ENCODE results near the gene ABCA7. TPM values are rescaled to one million over a fixed set of nuclear protein-coding genes. Genes with fewer than 3 reads are reported as not detected.
A peak's percentile ranks its signal among the peaks of the same experiment; 100 is the strongest.

The ABCA7 gene
- total RNA-seq, 1 experiment from 2014 or later = 40.3 TPM

GRCh38 chr19:1013218-1013617, 26.7 kb upstream of the ABCA7 start:
- Mint-ChIP-seq H3K4me1 (peaks cover 21% of the 10 kb centered on the region), H3K27ac (no peak overlapping the region), H3K27me3 (ENCODE audit: low read depth) (no peaks in the 10 kb centered on the region; the same call in 1 of the 2 replicates), H3K9me3 (no peaks in the 10 kb centered on the region), H3K36me3 (no peaks in the 10 kb centered on the region; the same call in 1 of the 2 replicates), H3K4me3 (no peak overlapping the region)
- DNase-seq (ENCODE audit: low spot score) (no peak), ATAC-seq (no peak)
- TF ChIP-seq FOXP4 (CRISPR knock-in tag; IDR thresholded peaks at IDR 0.05) (0 out of 2 replicates have a peak, but pooled peaks have one; percentile 31), NR2C2 (CRISPR knock-in tag; IDR thresholded peaks at IDR 0.05) (no peak), CBFB (CRISPR knock-in tag; IDR thresholded peaks at IDR 0.05; ENCODE audit: low read depth) (no peak), CTCF (IDR thresholded peaks at IDR 0.05) (no peak)
- ChIA-PET CTCF (no interaction called here), POLR2A (interaction anchor here (0.8 kb wide), 1 partner anchor 17 kb away, joined by 3 read pairs; no protein-coding TSS in a partner anchor)

- H3K4me3 Mint-ChIP-seq = no peak overlapping the region
- 0 out of 2 replicates have a peak, but pooled peaks have one; percentile 23 for TF ChIP-seq ATF3 (CRISPR knock-in tag; conservative IDR thresholded peaks at IDR 0.05)
- TF ChIP-seq RELA (CRISPR knock-in tag; IDR thresholded peaks at IDR 0.05; ENCODE audit: borderline replicate concordance) = no peak
- no peak for TF ChIP-seq ATF1 (CRISPR knock-in tag; IDR thresholded peaks at IDR 0.05)
- no peak for TF ChIP-seq STAT6 (CRISPR knock-in tag; conservative IDR thresholded peaks at IDR 0.05; ENCODE audit: low read depth)
- no peak for TF ChIP-seq ARID4B (CRISPR knock-in tag; IDR thresholded peaks at IDR 0.05; ENCODE audit: borderline replicate concordance)
- TF ChIP-seq ZNF281 (CRISPR knock-in tag; IDR thresholded peaks at IDR 0.05) = no peak
- DNase-seq (ENCODE audit: low spot score) = no peak
- H3K4me1 Mint-ChIP-seq = peaks cover 28% of the 10 kb centered on the region
- H3K36me3 Mint-ChIP-seq = no peaks in the 10 kb centered on the region; the same call in 1 of the 2 replicates
- no peaks in the 10 kb centered on the region for H3K9me3 Mint-ChIP-seq
- ChIA-PET POLR2A (interaction anchor here (0.8 kb wide), 1 partner anchor 18 kb away, joined by 3 read pairs; no protein-coding TSS in a partner anchor), CTCF (no interaction called here)
- peak overlapping the region; percentile 88; the same call in 1 of the 2 replicates for H3K27ac Mint-ChIP-seq
- ATAC-seq = no peak
- no peaks in the 10 kb centered on the region; the same call in 1 of the 2 replicates for H3K27me3 Mint-ChIP-seq (ENCODE audit: low read depth)
These were observed 25.5 kb upstream of the ABCA7 start for GRCh38 chr19:1014161-1015060.
